ENCODE data around the gene CENPU. TPM values are rescaled to one million over a fixed set of nuclear protein-coding genes. Genes with fewer than 3 reads are reported as not detected.
A peak's percentile ranks its signal among the peaks of the same experiment; 100 is the strongest.

CENPU gene
- total RNA-seq, 1 donor from 2014 or later: 2.2 TPM

DNA sequence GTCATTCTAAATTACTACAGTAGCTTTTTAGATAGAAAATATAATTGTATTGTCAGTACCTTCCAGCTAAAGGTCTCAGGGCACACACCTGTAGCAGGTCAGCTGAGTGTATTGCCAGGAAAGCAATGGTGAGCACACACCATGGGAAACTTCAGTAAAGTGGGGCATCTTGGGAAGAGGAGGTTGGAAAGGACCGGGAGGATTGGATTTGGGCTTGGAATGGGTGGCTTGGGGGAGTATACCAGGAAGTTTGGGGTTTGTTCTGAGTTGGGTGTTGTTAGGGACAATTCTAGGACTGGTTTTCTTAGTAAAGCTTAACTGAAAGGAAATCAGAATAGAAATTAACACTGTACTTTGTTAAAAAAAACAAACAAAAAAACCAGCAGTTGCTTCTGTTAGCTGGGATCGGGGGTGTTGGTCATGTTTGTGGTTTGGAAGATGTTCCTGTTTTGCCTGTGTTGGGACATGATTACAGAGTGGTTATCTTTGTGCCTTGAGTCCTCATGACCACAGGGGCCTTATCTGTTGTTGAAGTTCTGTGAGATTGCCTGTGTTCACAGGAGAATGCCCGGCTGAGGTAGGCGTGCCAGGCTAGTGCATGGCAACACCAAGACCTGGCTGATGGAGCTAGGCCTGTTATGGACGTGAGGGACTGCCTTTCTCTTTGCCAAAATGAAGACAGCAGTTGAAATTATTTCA lies 49.3 kb downstream of the CENPU start:
- H3K4me3 ChIP-seq: no peak overlapping the region
- no peak overlapping the region for H3K27ac ChIP-seq
- peak; percentile 69 to 73 for ATAC-seq
- H3K9me3 ChIP-seq: no peaks in the 10 kb centered on the region
- DNase-seq: peak; percentile 49
- intact Hi-C loops (cut with DNase I): no loop called here
- TF ChIP-seq, protein P1, sequence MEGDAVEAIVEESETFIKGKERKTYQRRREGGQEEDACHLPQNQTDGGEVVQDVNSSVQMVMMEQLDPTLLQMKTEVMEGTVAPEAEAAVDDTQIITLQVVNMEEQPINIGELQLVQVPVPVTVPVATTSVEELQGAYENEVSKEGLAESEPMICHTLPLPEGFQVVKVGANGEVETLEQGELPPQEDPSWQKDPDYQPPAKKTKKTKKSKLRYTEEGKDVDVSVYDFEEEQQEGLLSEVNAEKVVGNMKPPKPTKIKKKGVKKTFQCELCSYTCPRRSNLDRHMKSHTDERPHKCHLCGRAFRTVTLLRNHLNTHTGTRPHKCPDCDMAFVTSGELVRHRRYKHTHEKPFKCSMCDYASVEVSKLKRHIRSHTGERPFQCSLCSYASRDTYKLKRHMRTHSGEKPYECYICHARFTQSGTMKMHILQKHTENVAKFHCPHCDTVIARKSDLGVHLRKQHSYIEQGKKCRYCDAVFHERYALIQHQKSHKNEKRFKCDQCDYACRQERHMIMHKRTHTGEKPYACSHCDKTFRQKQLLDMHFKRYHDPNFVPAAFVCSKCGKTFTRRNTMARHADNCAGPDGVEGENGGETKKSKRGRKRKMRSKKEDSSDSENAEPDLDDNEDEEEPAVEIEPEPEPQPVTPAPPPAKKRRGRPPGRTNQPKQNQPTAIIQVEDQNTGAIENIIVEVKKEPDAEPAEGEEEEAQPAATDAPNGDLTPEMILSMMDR (IDR thresholded peaks at IDR 0.05): no peak
- H3K36me3 ChIP-seq: peaks cover 9% of the 10 kb centered on the region
- no peaks in the 10 kb centered on the region for H3K4me1 ChIP-seq
- no peaks in the 10 kb centered on the region for H3K27me3 ChIP-seq (ENCODE audit: low read depth)

DNA sequence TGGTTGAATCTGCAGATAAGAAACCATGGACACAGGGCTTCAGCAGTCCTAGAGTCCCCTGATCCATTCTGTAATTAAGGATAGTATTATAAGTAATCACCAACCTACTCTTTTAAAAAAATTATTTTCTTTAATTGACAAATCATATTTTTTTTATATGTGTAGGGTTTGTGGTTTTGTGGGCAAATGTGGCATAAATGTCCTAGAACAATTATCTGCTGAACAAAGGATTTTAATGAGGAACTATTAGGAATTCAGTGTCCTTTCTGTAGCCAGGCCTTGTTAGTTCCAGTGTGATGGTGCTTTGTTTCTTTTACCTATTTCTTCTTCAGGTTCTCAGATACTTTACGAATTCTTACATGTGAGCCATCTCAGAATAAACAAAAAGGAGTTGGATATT lies 52.0 kb downstream of the CENPU start:
- intact Hi-C loops (cut with DNase I): no loop called here
- ATAC-seq (no peak), DNase-seq (no peak)
- Histone ChIP-seq H3K27me3 (ENCODE audit: low read depth) (no peaks in the 10 kb centered on the region), H3K4me1 (no peaks in the 10 kb centered on the region), H3K4me3 (no peak overlapping the region), H3K9me3 (no peaks in the 10 kb centered on the region), H3K27ac (no peak overlapping the region), H3K36me3 (peaks cover 9% of the 10 kb centered on the region)
- TF ChIP-seq, protein P1 (IDR thresholded peaks at IDR 0.05): no peak

DNA sequence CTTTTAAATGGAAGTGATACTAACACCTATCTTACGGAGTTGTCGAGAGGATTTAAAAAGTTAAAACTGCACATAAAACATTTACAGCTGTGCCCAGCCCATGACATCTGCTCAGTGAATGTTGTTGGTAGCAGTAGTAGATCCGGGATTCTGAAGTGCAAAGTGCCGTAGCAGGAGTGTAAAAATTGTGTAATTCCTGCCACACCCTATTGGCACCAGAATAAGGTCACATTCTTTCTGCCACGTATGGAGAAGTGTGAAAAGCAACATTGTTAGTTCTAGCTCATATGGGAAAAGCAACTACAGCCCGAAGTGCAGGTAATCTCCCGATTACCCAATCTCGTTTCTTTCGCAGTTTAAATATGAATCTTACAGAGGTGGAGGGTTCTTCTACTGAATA lies 53.2 kb downstream of the CENPU start:
- DNase-seq (no peak), ATAC-seq (peak; percentile 61 to 65)
- no peak overlapping the region for H3K27ac ChIP-seq
- intact Hi-C loops (cut with DNase I): no loop called here
- H3K4me1 ChIP-seq: no peaks in the 10 kb centered on the region
- TF ChIP-seq, protein P1 (IDR thresholded peaks at IDR 0.05): no peak
- H3K36me3 ChIP-seq: peaks cover 9% of the 10 kb centered on the region
- no peak overlapping the region for H3K4me3 ChIP-seq
- no peaks in the 10 kb centered on the region for H3K27me3 ChIP-seq (ENCODE audit: low read depth)
- H3K9me3 ChIP-seq: no peaks in the 10 kb centered on the region

DNA sequence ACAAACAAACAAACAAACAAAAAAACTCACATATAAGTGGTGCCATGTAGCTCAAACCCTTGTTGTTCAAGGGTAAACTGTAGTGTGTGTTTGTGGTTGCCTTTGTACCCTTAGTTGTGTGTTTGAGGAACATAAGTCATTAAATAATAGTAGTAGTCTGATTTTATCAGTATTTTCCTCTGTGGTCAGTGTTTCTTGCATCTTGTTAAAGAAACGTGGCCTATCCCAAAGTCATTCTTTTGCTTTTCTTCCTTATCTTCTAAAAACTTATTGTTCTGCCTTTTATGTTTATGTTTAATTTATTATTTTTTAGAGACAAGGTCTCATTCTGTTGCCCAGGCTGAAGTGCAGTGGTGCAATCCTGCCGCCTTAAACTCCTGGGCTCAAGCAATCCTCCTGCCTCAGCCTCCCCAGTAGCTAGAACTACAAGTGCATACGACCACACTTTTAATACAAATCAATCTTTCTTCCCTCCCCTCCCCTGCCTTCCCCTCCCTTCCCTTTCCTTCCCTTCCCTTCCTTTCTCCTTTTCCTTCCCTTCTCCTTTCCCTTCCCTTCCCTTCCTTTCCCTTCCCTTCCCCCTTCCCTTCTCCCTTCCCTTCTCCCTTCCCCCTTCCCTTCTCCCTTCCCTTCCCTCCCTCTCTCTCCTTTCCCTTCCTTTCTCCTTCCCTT lies 57.9 kb downstream of the CENPU start:
- Histone ChIP-seq H3K4me3 (no peak overlapping the region), H3K27me3 (ENCODE audit: low read depth) (no peaks in the 10 kb centered on the region), H3K4me1 (no peaks in the 10 kb centered on the region), H3K27ac (no peak overlapping the region), H3K36me3 (peaks cover 36% of the 10 kb centered on the region), H3K9me3 (no peaks in the 10 kb centered on the region)
- intact Hi-C loops (cut with DNase I): no loop called here
- DNase-seq: no peak
- no peak for ATAC-seq
- TF ChIP-seq, protein P1 (IDR thresholded peaks at IDR 0.05): no peak

DNA sequence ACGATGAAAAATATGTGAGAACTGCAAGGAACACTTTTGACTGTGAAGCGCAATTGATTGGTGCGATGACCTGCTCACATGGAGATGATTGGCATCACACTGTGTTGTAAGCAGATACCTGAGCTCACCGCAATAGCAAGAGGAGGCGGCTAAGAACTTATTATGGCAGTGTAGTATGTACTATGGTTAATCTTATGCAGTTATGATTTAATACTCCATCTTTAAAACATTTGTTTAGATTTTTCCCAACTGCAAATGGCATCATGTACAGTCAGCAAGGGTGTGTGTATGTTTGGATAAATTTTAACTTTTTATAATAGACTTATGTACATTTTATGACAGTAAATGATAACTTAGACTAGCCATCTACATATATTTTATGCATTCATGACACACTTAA lies 58.9 kb downstream of the CENPU start:
- no peaks in the 10 kb centered on the region for H3K27me3 ChIP-seq (ENCODE audit: low read depth)
- H3K9me3 ChIP-seq: no peaks in the 10 kb centered on the region
- intact Hi-C loops (cut with DNase I): no loop called here
- no peak overlapping the region for H3K4me3 ChIP-seq
- TF ChIP-seq, protein P1 (IDR thresholded peaks at IDR 0.05): no peak
- peaks cover 41% of the 10 kb centered on the region for H3K36me3 ChIP-seq
- no peaks in the 10 kb centered on the region for H3K4me1 ChIP-seq
- ATAC-seq (no peak), DNase-seq (no peak)
- no peak overlapping the region for H3K27ac ChIP-seq
